Activated CD8-positive, alpha-beta memory T cell treated with anti-CD3 and anti-CD28 coated beads, Interleukin-2, amount 10 ng/mL, durations not matched to agents 7 days and 5 days (primary cell): Measurements from ENCODE around the gene ZDHHC24. TPM values are rescaled to one million over a fixed set of nuclear protein-coding genes. Genes with fewer than 3 reads are reported as not detected.

Source experiments
- total RNA-seq, 2 experiments: library from RNA; stranded (reverse); gene quantifications; one replicate each; pipeline ENCODE4 v1.2.3, GENCODE V29; 2021

The ZDHHC24 gene
- total RNA-seq, 2 experiments from 2014 or later: 18.7 to 19.8 TPM

Other genes starting within 250 kb of the ZDHHC24 start
- gene CD248, start 229.0 kb downstream of the ZDHHC24 start, total RNA-seq: 10 to 100 TPM; 16.8 to 35.5 TPM
- 1 to 10 TPM in 1 of 2 experiments, under 1 TPM in 1; 0.68 to 2.5 TPM for gene RIN1, start 209.6 kb downstream of the ZDHHC24 start, total RNA-seq
- 10 to 100 TPM; 55.3 to 56.8 TPM for gene BRMS1, start 200.9 kb downstream of the ZDHHC24 start, total RNA-seq
- 1 to 10 TPM; 7.9 to 8.7 TPM for gene B4GAT1, start 198.4 kb downstream of the ZDHHC24 start, total RNA-seq
- 10 to 100 TPM in 1 of 2 experiments, 1 to 10 TPM in 1; 7.6 to 10.1 TPM for gene SLC29A2, start 174.3 kb downstream of the ZDHHC24 start, total RNA-seq
- under 1 TPM in 1 of 2 experiments, not detected in 1; 0.12 TPM for gene NPAS4, start 125.0 kb downstream of the ZDHHC24 start, total RNA-seq
- 10 to 100 TPM; 75.5 to 91.3 TPM for gene MRPL11, start 107.2 kb downstream of the ZDHHC24 start, total RNA-seq
- 1 to 10 TPM; 4.1 to 5.7 TPM for gene PELI3, start 79.1 kb downstream of the ZDHHC24 start, total RNA-seq
- gene DPP3, start 65.6 kb downstream of the ZDHHC24 start, total RNA-seq: 10 to 100 TPM; 54.2 to 79.6 TPM
- gene BBS1, start 35.4 kb downstream of the ZDHHC24 start, total RNA-seq: 10 to 100 TPM; 12.6 to 12.9 TPM
- under 1 TPM in 1 of 2 experiments, not detected in 1; 0.40 TPM for gene ACTN3, start 855 bp upstream of the ZDHHC24 start, total RNA-seq
- 1 to 10 TPM; 2.8 to 4.1 TPM for gene CTSF, start 22.6 kb upstream of the ZDHHC24 start, total RNA-seq
- gene CCDC87, start 47.0 kb upstream of the ZDHHC24 start, total RNA-seq: under 1 TPM in 1 of 2 experiments, not detected in 1; 0.12 TPM
- 10 to 100 TPM; 30.1 to 38.0 TPM for gene CCS, start 47.1 kb upstream of the ZDHHC24 start, total RNA-seq
- gene RBM14, start 70.6 kb upstream of the ZDHHC24 start, total RNA-seq: 100 to 1,000 TPM; 152 to 176 TPM
- gene RBM4, start 92.7 kb upstream of the ZDHHC24 start, total RNA-seq: 100 to 1,000 TPM; 111 to 119 TPM
- 10 to 100 TPM; 14.7 to 20.9 TPM for gene RBM4B, start 131.8 kb upstream of the ZDHHC24 start, total RNA-seq
- gene SPTBN2, start 183.2 kb upstream of the ZDHHC24 start, total RNA-seq: under 1 TPM; 0.41 to 0.52 TPM